ENCODE results near the gene SLC39A8. TPM values are rescaled to one million over a fixed set of nuclear protein-coding genes. Genes with fewer than 3 reads are reported as not detected.
"Not testable (repeated sequence)": the region's sequence is repeated elsewhere in the genome, so short reads cannot be mapped to it uniquely, and the experiment has no call there.

SLC39A8 gene
- total and polyA plus RNA-seq, 2 donors = 23.0 to 28.2 TPM

DNA sequence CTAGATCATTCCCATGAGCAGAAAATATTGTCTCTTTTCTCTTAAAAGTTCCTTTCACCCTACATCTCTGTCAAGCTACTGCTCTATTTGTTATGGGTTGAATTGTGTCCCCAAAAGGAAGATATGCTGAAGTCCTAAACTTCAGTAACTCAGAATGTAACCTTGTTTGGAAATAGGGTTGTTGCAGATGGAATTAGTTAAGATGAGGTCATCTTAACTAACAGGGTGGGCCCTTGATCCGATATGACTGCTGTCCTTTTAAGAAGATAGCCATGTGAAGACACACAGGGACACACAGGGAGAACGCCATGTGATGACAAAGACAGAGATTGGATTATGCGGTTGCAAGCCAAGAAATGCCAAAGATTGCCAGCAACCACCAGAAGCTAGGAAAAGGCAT, 12.8 kb upstream of the SLC39A8 start:
- 98% methylated on average over 3 of the region's 3 CpGs for WGBS

GRCh38 chr4:102357637-102358036, 12.4 kb upstream of the SLC39A8 start:
- not testable (repeated sequence) for H3K9me3 ChIP-seq (ENCODE audit: control insufficient read depth in 2 of 2, insufficient read depth in 1 of 2, low read length in 1 of 2); H3K4me1 ChIP-seq (ENCODE audit: control insufficient read depth in 2 of 2, insufficient read depth in 2 of 2, low read length in 2 of 2); H3K36me3 ChIP-seq (ENCODE audit: control insufficient read depth in 2 of 2, insufficient read depth in 2 of 2, low read length in 1 of 2); DNase-seq (ENCODE audit: low read depth in 6 of 9, low spot score in 9 of 9); H3K27ac ChIP-seq (ENCODE audit: low read depth in 1 of 2, low read length in 1 of 2); H3K27me3 ChIP-seq (ENCODE audit: control insufficient read depth in 2 of 2, insufficient read depth in 1 of 2, low read length in 1 of 2); H3K4me3 ChIP-seq (ENCODE audit: low read length in 2 of 2)

More for the DNA sequence above, 12.8 kb upstream of the SLC39A8 start:
- Histone ChIP-seq H3K9me3 (ENCODE audit: control insufficient read depth in 2 of 2, insufficient read depth in 1 of 2, low read length in 1 of 2) (no peaks in the 10 kb centered on the region), H3K27ac (ENCODE audit: low read depth in 1 of 2, low read length in 1 of 2) (no peak overlapping the region), H3K36me3 (ENCODE audit: control insufficient read depth in 2 of 2, insufficient read depth in 2 of 2, low read length in 1 of 2) (no peaks in the 10 kb centered on the region), H3K4me1 (ENCODE audit: control insufficient read depth in 2 of 2, insufficient read depth in 2 of 2, low read length in 2 of 2) (no peaks in the 10 kb centered on the region), H3K27me3 (ENCODE audit: control insufficient read depth in 2 of 2, insufficient read depth in 1 of 2, low read length in 1 of 2) (no peaks in the 10 kb centered on the region), H3K4me3 (ENCODE audit: low read length in 2 of 2) (no peak overlapping the region)
- no peak for DNase-seq (ENCODE audit: low read depth in 6 of 9, low spot score in 9 of 9)

DNA sequence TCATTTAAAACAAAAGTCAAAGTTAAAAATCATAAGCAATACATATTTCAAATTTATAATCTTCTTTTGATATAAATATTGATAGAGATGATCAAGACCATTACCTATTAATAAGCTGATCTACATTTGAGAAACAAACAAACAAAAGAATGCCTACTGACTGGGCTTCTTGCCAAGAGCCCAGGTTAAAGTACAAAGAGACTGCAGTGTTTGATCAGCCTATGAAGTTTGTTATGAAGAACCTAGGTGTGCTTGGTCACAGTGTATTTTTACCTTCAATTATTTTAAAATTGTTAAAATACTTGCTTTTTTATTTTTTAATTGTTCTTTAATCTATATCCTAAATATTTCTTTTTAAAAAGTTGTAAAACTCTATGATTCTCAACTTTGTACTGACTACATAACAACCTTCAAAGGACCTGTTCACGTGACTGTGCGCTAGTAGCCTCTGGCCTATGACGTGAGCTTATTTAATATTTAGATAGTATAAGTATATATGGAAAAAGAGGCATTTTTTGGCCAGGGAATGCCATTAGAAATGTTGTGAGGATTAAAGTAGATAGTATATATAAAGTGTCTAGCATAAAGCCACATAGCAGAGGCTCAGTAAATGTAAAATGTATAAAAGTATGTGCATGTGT, 11.4 kb upstream of the SLC39A8 start:
- no peak overlapping the region for H3K4me3 ChIP-seq (ENCODE audit: low read length in 2 of 2)
- DNase-seq (ENCODE audit: low read depth in 6 of 9, low spot score in 9 of 9) = no peak
- no peaks in the 10 kb centered on the region for H3K36me3 ChIP-seq (ENCODE audit: control insufficient read depth in 2 of 2, insufficient read depth in 2 of 2, low read length in 1 of 2)
- whole genome bisulfite sequencing = 99% methylated on average over 3 of the region's 3 CpGs
- H3K4me1 ChIP-seq (ENCODE audit: control insufficient read depth in 2 of 2, insufficient read depth in 2 of 2, low read length in 2 of 2) = no peaks in the 10 kb centered on the region
- no peak overlapping the region for H3K27ac ChIP-seq (ENCODE audit: low read depth in 1 of 2, low read length in 1 of 2)
- no peaks in the 10 kb centered on the region for H3K27me3 ChIP-seq (ENCODE audit: control insufficient read depth in 2 of 2, insufficient read depth in 1 of 2, low read length in 1 of 2)
- H3K9me3 ChIP-seq (ENCODE audit: control insufficient read depth in 2 of 2, insufficient read depth in 1 of 2, low read length in 1 of 2) = no peaks in the 10 kb centered on the region

GRCh38 chr4:102355748-102356147, 10.5 kb upstream of the SLC39A8 start:
- no peaks in the 10 kb centered on the region for H3K36me3 ChIP-seq (ENCODE audit: control insufficient read depth in 2 of 2, insufficient read depth in 2 of 2, low read length in 1 of 2)
- H3K27ac ChIP-seq (ENCODE audit: low read depth in 1 of 2, low read length in 1 of 2) = no peak overlapping the region
- H3K4me1 ChIP-seq (ENCODE audit: control insufficient read depth in 2 of 2, insufficient read depth in 2 of 2, low read length in 2 of 2) = no peaks in the 10 kb centered on the region
- no peaks in the 10 kb centered on the region for H3K9me3 ChIP-seq (ENCODE audit: control insufficient read depth in 2 of 2, insufficient read depth in 1 of 2, low read length in 1 of 2)
- no peak for DNase-seq (ENCODE audit: low read depth in 6 of 9, low spot score in 9 of 9)
- WGBS = 97% methylated on average over 2 of the region's 2 CpGs
- no peaks in the 10 kb centered on the region for H3K27me3 ChIP-seq (ENCODE audit: control insufficient read depth in 2 of 2, insufficient read depth in 1 of 2, low read length in 1 of 2)
- H3K4me3 ChIP-seq (ENCODE audit: low read length in 2 of 2) = no peak overlapping the region

DNA sequence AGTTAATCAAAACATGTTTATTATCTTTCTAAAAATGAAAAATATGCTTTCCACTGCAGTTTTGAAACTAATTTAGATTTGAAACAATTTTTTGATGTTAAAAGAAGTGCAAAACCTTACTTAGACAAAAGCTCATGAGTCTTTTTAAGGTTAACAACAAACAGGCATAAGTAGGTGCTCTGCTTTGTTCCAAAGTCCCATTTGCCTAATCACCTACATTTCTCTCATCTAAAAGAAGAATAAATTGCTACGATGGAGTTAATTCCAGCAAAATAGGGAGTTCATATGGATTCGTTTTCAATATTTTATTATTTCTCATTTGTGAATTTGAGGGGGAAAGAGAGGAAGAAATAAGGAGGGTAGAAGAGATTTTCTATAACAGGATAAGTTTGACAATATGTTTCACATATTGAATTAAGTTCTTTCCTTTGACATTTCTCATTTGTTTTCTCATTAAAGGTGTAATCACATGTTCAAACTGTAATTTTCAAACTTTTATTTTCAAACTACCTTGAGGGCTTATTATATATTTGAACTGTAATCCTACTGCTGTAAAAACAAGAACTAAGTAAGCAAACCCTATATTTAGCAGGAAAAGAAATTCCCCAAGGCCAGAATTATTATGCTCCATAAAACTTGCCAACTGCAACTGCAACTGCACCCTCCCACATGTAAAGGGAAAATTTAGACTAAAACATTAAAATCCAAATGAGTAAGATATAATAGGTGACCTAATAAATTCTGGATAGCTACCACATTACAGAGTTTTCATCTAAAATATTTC, 9.6 kb upstream of the SLC39A8 start:
- whole genome bisulfite sequencing = 95% methylated on average over 2 of the region's 2 CpGs
- Histone ChIP-seq H3K27me3 (ENCODE audit: control insufficient read depth in 2 of 2, insufficient read depth in 1 of 2, low read length in 1 of 2) (no peaks in the 10 kb centered on the region), H3K9me3 (ENCODE audit: control insufficient read depth in 2 of 2, insufficient read depth in 1 of 2, low read length in 1 of 2) (no peaks in the 10 kb centered on the region), H3K4me1 (ENCODE audit: control insufficient read depth in 2 of 2, insufficient read depth in 2 of 2, low read length in 2 of 2) (no peaks in the 10 kb centered on the region), H3K27ac (ENCODE audit: low read depth in 1 of 2, low read length in 1 of 2) (no peak overlapping the region), H3K4me3 (ENCODE audit: low read length in 2 of 2) (no peak overlapping the region), H3K36me3 (ENCODE audit: control insufficient read depth in 2 of 2, insufficient read depth in 2 of 2, low read length in 1 of 2) (no peaks in the 10 kb centered on the region)
- DNase-seq (ENCODE audit: low read depth in 6 of 9, low spot score in 9 of 9) = no peak

DNA sequence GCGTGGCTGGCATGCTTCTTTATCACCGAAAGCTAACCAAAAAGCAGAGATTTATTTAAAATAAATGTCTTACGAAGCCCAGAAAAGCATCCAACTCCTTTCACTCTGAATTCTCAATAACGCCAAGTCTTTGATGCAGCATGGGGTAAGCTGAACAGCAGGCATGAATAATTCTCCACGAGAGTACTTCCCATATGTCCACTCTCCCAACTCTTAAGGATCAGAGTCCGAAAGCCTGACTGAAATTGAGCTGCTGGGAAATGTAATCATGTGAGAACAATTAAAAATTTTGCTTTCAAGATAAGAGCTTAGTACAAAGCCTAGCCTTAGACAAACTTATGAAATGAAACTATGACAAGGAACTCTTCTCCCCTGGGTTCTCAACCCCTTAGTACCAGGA, 7.5 kb upstream of the SLC39A8 start:
- H3K36me3 ChIP-seq (ENCODE audit: control insufficient read depth in 2 of 2, insufficient read depth in 2 of 2, low read length in 1 of 2) = no peaks in the 10 kb centered on the region
- no peak overlapping the region for H3K4me3 ChIP-seq (ENCODE audit: low read length in 2 of 2)
- H3K27me3 ChIP-seq (ENCODE audit: control insufficient read depth in 2 of 2, insufficient read depth in 1 of 2, low read length in 1 of 2) = no peaks in the 10 kb centered on the region
- no peaks in the 10 kb centered on the region for H3K9me3 ChIP-seq (ENCODE audit: control insufficient read depth in 2 of 2, insufficient read depth in 1 of 2, low read length in 1 of 2)
- DNase-seq (ENCODE audit: low read depth in 6 of 9, low spot score in 9 of 9) = no peak
- no peak overlapping the region for H3K27ac ChIP-seq (ENCODE audit: low read depth in 1 of 2, low read length in 1 of 2)
- WGBS = 99% methylated on average over 6 of the region's 6 CpGs
- H3K4me1 ChIP-seq (ENCODE audit: control insufficient read depth in 2 of 2, insufficient read depth in 2 of 2, low read length in 2 of 2) = no peaks in the 10 kb centered on the region

- Histone ChIP-seq H3K4me3 (ENCODE audit: low read length in 2 of 2) (no peak overlapping the region), H3K27ac (ENCODE audit: low read depth in 1 of 2, low read length in 1 of 2) (no peak overlapping the region), H3K4me1 (ENCODE audit: control insufficient read depth in 2 of 2, insufficient read depth in 2 of 2, low read length in 2 of 2) (peaks cover 0 to 9% of the 10 kb centered on the region in 2 donors), H3K9me3 (ENCODE audit: control insufficient read depth in 2 of 2, insufficient read depth in 1 of 2, low read length in 1 of 2) (no peaks in the 10 kb centered on the region), H3K27me3 (ENCODE audit: control insufficient read depth in 2 of 2, insufficient read depth in 1 of 2, low read length in 1 of 2) (no peaks in the 10 kb centered on the region), H3K36me3 (ENCODE audit: control insufficient read depth in 2 of 2, insufficient read depth in 2 of 2, low read length in 1 of 2) (no peaks in the 10 kb centered on the region)
- DNase-seq (ENCODE audit: low read depth in 6 of 9, low spot score in 9 of 9) = no peak
- 97% methylated on average over 2 of the region's 2 CpGs for WGBS
These were observed 5.4 kb upstream of the SLC39A8 start for GRCh38 chr4:102350634-102351033.

DNA sequence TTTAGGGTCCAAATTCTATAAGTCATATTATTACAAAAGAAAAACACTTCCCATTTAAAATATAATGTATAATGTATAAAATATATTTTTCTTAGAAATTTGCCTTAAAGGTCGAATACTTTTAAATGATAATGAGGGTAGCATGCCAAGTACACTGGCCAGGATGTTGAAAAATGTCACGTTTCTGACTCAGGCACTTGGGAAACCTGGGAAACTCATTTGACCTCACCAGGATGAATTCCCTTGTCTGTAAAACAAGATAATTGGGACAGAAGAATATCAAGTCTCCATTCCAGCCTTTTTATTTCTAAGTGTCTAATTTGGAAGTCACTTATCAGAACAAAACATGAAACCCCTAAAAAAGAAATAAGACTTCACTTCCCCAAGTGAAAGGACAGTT, 3.4 kb upstream of the SLC39A8 start:
- 97% methylated on average over 2 of the region's 2 CpGs for WGBS

DNA sequence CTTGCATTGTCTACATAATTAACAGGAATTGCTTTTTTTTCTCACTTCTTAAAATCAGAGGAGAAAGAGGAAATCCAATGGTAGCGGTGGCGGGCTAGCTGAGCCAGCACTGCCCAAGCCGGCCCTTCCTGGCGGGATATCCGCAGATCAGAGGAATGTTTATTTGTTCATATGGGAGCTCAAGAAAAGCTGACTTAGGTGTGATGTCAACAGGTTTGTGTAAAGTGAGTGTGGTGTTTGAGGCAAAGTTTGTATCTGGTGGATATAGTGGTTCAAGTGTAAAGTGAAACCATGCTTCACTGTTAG, 466 bp upstream of the SLC39A8 start:
- WGBS = 2% methylated on average over 5 of the region's 5 CpGs
- Histone ChIP-seq H3K36me3 (ENCODE audit: control insufficient read depth in 2 of 2, insufficient read depth in 2 of 2, low read length in 1 of 2) (no peaks in the 10 kb centered on the region), H3K9me3 (ENCODE audit: control insufficient read depth in 2 of 2, insufficient read depth in 1 of 2, low read length in 1 of 2) (no peaks in the 10 kb centered on the region), H3K4me1 (ENCODE audit: control insufficient read depth in 2 of 2, insufficient read depth in 2 of 2, low read length in 2 of 2) (peaks cover 3 to 28% of the 10 kb centered on the region in 2 donors), H3K27me3 (ENCODE audit: control insufficient read depth in 2 of 2, insufficient read depth in 1 of 2, low read length in 1 of 2) (no peaks in the 10 kb centered on the region), H3K27ac (ENCODE audit: low read depth in 1 of 2, low read length in 1 of 2) (peak overlapping the region; percentile 64 to 77), H3K4me3 (ENCODE audit: low read length in 2 of 2) (peak overlapping the region; percentile 50 to 79)
- DNase-seq (ENCODE audit: low read depth in 6 of 9, low spot score in 9 of 9) = peak in 7 of 9 donors; percentile 15 to 64 (median 34)

More for the DNA sequence above, 3.4 kb upstream of the SLC39A8 start:
- Histone ChIP-seq H3K9me3 (ENCODE audit: control insufficient read depth in 2 of 2, insufficient read depth in 1 of 2, low read length in 1 of 2) (no peaks in the 10 kb centered on the region), H3K27me3 (ENCODE audit: control insufficient read depth in 2 of 2, insufficient read depth in 1 of 2, low read length in 1 of 2) (no peaks in the 10 kb centered on the region), H3K27ac (ENCODE audit: low read depth in 1 of 2, low read length in 1 of 2) (no peak overlapping the region), H3K36me3 (ENCODE audit: control insufficient read depth in 2 of 2, insufficient read depth in 2 of 2, low read length in 1 of 2) (no peaks in the 10 kb centered on the region), H3K4me1 (ENCODE audit: control insufficient read depth in 2 of 2, insufficient read depth in 2 of 2, low read length in 2 of 2) (peaks cover 0 to 20% of the 10 kb centered on the region in 2 donors), H3K4me3 (ENCODE audit: low read length in 2 of 2) (no peak overlapping the region)
- DNase-seq (ENCODE audit: low read depth in 6 of 9, low spot score in 9 of 9) = no peak

Data from thymus (tissue), 11 donors.